ENCODE measurements around the gene HEBP2. TPM values are rescaled to one million over a fixed set of nuclear protein-coding genes. Genes with fewer than 3 reads are reported as not detected.

HEBP2 gene
- total RNA-seq, 1 donor from 2014 or later: 38.6 TPM

DNA sequence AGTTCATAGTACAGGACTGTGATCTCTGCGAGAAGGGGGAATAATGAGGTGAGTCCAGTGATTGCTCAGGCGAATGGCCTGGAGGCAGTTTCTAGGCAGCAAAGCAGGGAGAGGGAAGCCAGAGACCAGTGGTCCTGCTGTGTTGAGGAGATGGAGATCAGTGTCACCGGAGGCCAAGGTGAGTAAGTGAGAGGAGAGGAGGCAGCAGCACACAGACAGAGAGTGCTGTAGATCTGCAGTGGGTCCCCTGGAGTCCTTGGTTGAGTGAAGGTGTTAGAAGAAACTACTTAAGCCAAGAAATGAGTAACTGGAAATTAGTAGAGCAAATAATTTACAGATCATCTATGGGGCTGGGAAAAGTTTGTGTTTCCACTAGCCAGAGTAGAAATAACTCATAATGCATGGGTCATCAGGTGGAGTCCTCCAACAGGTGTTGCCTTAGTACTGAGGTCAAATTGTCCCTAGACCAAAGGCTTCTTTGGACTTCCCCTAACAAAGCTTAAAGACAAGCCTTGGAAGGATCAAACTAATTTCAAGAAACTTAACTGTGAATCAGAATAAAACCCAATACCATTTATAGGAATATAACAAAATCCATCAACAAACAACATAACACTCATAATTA lies 13.6 kb downstream of the HEBP2 start:
- ATAC-seq: no peak

DNA sequence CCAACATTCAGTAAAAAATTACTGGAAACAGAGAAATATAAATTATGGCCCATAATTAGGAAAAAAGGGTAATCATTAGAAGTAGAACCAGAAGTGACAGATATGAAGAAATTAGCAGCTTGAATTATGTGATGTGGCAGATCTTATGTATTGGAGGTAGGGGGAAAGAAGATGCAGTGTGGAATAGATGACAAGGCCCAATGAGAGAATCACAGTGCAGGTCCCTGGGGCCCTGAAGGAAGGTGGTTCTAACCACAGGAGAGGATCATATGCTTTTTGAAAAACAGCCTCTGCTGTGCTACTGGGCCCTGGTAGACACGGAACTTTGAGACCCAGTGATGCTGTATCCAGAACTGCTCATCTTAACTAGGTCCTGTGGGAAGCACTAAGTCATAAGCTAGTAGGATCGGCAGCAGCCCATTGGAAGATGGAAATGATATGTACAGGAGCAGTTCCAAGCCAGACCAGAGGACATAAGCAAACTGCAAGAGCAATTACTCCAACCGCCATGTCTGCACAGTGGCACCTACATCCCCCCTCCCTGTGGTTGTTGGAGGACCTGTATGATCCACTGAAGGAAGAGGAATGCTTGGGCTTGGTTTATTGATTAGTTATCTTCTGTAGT lies 14.2 kb downstream of the HEBP2 start:
- Histone ChIP-seq H3K9me3 (no peaks in the 10 kb centered on the region), H3K27me3 (ENCODE audit: low read depth) (no peaks in the 10 kb centered on the region), H3K36me3 (peaks cover 30% of the 10 kb centered on the region), H3K4me3 (no peak overlapping the region), H3K4me1 (peaks cover 7% of the 10 kb centered on the region), H3K27ac (no peak overlapping the region)
- no peak for DNase-seq
- no peak for ATAC-seq
- TF ChIP-seq, protein P1, sequence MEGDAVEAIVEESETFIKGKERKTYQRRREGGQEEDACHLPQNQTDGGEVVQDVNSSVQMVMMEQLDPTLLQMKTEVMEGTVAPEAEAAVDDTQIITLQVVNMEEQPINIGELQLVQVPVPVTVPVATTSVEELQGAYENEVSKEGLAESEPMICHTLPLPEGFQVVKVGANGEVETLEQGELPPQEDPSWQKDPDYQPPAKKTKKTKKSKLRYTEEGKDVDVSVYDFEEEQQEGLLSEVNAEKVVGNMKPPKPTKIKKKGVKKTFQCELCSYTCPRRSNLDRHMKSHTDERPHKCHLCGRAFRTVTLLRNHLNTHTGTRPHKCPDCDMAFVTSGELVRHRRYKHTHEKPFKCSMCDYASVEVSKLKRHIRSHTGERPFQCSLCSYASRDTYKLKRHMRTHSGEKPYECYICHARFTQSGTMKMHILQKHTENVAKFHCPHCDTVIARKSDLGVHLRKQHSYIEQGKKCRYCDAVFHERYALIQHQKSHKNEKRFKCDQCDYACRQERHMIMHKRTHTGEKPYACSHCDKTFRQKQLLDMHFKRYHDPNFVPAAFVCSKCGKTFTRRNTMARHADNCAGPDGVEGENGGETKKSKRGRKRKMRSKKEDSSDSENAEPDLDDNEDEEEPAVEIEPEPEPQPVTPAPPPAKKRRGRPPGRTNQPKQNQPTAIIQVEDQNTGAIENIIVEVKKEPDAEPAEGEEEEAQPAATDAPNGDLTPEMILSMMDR (IDR thresholded peaks at IDR 0.05): no peak
- intact Hi-C loops (cut with DNase I): no loop called here

More for the DNA sequence above, 13.6 kb downstream of the HEBP2 start:
- no peak overlapping the region for H3K4me3 ChIP-seq
- H3K27me3 ChIP-seq (ENCODE audit: low read depth): no peaks in the 10 kb centered on the region
- no peak overlapping the region for H3K27ac ChIP-seq
- no peaks in the 10 kb centered on the region for H3K9me3 ChIP-seq
- H3K4me1 ChIP-seq: peaks cover under 1% of the 10 kb centered on the region
- intact Hi-C loops (cut with DNase I): no loop called here
- DNase-seq: no peak
- H3K36me3 ChIP-seq: peaks cover 36% of the 10 kb centered on the region
- TF ChIP-seq, protein P1 (IDR thresholded peaks at IDR 0.05): no peak

DNA sequence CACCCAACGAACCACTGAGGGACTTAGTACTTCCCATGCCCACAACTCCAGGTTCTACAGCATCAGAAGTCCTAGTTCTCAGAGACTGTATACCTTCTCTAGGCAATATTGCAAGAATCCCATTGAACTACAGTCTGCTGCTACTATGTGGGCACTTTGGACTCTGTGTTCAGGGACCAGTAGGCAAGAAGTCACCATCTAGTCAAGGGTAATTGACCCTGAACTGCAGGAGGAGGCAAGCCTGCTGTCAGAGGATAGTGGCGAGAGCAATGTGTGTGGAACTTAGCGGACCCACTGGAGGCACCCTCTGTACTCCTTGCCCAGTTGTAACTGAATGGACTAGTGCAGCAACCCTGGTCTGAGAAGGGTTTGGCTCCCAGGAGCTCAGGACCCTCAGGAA lies 15.7 kb downstream of the HEBP2 start:
- no peak for ATAC-seq
- TF ChIP-seq, protein P1 (IDR thresholded peaks at IDR 0.05): no peak
- DNase-seq: no peak
- Histone ChIP-seq H3K4me3 (no peak overlapping the region), H3K27ac (no peak overlapping the region), H3K9me3 (no peaks in the 10 kb centered on the region), H3K4me1 (peaks cover 12% of the 10 kb centered on the region), H3K36me3 (peaks cover 28% of the 10 kb centered on the region), H3K27me3 (ENCODE audit: low read depth) (no peaks in the 10 kb centered on the region)
- intact Hi-C loops (cut with DNase I): no loop called here

DNA sequence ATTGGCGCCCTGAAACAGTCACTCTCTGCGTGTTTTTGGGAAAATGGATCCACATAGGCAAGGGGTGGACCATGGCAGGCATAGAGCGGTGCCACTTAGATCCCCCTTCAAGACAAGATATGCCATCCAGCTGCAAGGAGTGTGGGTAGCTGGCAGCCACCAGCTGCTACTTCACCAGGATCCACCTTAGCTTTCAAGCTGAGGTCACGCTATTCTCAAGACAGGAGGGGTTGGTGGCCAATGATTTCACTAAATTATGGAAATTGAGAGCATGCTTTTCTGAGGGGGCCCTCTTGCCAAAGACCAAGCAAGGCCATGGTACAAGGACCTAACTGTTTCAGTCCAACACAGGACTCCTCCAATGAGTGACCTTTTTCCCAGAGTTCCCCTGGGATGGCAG lies 16.3 kb downstream of the HEBP2 start:
- no peak for DNase-seq
- ATAC-seq: no peak
- Histone ChIP-seq H3K27ac (no peak overlapping the region), H3K4me3 (no peak overlapping the region), H3K27me3 (ENCODE audit: low read depth) (no peaks in the 10 kb centered on the region), H3K9me3 (no peaks in the 10 kb centered on the region), H3K4me1 (peaks cover 12% of the 10 kb centered on the region), H3K36me3 (peaks cover 28% of the 10 kb centered on the region)
- intact Hi-C loops (cut with DNase I): no loop called here
- TF ChIP-seq, protein P1 (IDR thresholded peaks at IDR 0.05): no peak

DNA sequence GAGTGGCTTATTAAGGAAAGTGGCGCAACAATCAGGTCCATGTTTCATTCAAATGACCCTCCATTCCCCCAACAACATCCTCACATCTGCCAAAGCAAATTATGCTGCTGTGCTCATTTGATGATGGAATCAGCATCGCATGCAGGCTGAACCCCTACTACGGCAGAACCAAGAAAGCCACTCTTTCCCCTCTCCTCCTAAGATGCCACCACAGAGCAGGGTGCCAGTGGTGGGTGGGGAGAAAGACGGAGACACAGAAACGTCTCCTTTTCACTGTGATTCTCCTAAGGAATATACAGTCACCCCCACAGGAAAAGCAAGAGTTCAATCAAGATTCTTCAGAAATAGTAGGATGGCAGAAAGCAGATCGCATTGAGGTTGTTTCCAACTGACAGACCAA lies 17.1 kb downstream of the HEBP2 start:
- intact Hi-C loops (cut with DNase I): no loop called here
- H3K27me3 ChIP-seq (ENCODE audit: low read depth): no peaks in the 10 kb centered on the region
- no peaks in the 10 kb centered on the region for H3K9me3 ChIP-seq
- peaks cover 12% of the 10 kb centered on the region for H3K4me1 ChIP-seq
- ATAC-seq: no peak
- no peak overlapping the region for H3K4me3 ChIP-seq
- peaks cover 27% of the 10 kb centered on the region for H3K36me3 ChIP-seq
- TF ChIP-seq, protein P1 (IDR thresholded peaks at IDR 0.05): no peak
- H3K27ac ChIP-seq: no peak overlapping the region
- DNase-seq: no peak

Data from lower lobe of right lung (tissue), 2 donors.